Sigmoid colon (tissue), 4 donors: ENCODE measurements around the gene LAMB1.
A peak's percentile ranks its signal among the peaks of the same experiment; 100 is the strongest.

Source experiments
- EP300 ChIP-seq, 4 donors: sonication (generic); formaldehyde crosslinking; IDR thresholded peaks; one replicate each; pipeline ENCODE4 v1.6.1; 2017; ENCODE audit warnings: antibody characterized with exemption in 4 of 4
- POLR2A ChIP-seq, 2 donors: fragments of 450-650 bp; IDR thresholded peaks; one replicate each; pipeline ENCODE4 v1.6.1; 2016; ENCODE audit warnings: antibody characterized with exemption in 2 of 2, mild to moderate bottlenecking in 2 of 2, moderate library complexity in 2 of 2
- POLR2AphosphoS5 ChIP-seq, 4 donors: sonication (generic); formaldehyde crosslinking; IDR thresholded peaks; one replicate each; pipeline ENCODE4 v1.6.1; 2017; ENCODE audit warnings: antibody characterized with exemption in 4 of 4
- TF ChIP-seq, protein P1 (sequence below), 4 experiments: fragments of 450-650 bp in 3 of 4; fragments of 200-600 bp in 1 of 4; IDR thresholded peaks; one replicate each; pipeline ENCODE4 v1.5.1; 2016 to 2019; ENCODE audit warnings: antibody characterized with exemption in 4 of 4, mild to moderate bottlenecking in 3 of 4, moderate library complexity in 2 of 4

- TF ChIP-seq, protein P1, sequence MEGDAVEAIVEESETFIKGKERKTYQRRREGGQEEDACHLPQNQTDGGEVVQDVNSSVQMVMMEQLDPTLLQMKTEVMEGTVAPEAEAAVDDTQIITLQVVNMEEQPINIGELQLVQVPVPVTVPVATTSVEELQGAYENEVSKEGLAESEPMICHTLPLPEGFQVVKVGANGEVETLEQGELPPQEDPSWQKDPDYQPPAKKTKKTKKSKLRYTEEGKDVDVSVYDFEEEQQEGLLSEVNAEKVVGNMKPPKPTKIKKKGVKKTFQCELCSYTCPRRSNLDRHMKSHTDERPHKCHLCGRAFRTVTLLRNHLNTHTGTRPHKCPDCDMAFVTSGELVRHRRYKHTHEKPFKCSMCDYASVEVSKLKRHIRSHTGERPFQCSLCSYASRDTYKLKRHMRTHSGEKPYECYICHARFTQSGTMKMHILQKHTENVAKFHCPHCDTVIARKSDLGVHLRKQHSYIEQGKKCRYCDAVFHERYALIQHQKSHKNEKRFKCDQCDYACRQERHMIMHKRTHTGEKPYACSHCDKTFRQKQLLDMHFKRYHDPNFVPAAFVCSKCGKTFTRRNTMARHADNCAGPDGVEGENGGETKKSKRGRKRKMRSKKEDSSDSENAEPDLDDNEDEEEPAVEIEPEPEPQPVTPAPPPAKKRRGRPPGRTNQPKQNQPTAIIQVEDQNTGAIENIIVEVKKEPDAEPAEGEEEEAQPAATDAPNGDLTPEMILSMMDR (IDR thresholded peaks at IDR 0.05) = no peak
- TF ChIP-seq POLR2AphosphoS5 (IDR thresholded peaks at IDR 0.05) = peak in 2 of 4 donors; percentile 48 to 57
- no peak for TF ChIP-seq POLR2A (IDR thresholded peaks at IDR 0.05)
- no peak for TF ChIP-seq EP300 (IDR thresholded peaks at IDR 0.05)
Observed at GRCh38 chr7:107995184-107996071, 7.5 kb downstream of the LAMB1 start.
